NCI-H1105 (cell line): ENCODE data around the gene RPA4.
"Not testable (repeated sequence)": the region's sequence is repeated elsewhere in the genome, so short reads cannot be mapped to it uniquely, and the experiment has no call there.

Source experiments
- DNase-seq: peaks from one replicate; lab custom pipeline; 2025; lab: John Stamatoyannopoulos, UW

Gene RPA4

GRCh38 chrX:96883608-96884007 is at the start of gene RPA4:
TSS of gene RPA4 (plus strand) at chrX:96883908. CDS start at chrX:96884311, 403 bp downstream.
- DNase-seq, result no peak

- no peak for DNase-seq
Observed at GRCh38 chrX:96834137-96834536, 49.6 kb upstream of the RPA4 start.

- DNase-seq, result no peak
Observed at GRCh38 chrX:96835660-96836289, 47.9 kb upstream of the RPA4 start.

DNA sequence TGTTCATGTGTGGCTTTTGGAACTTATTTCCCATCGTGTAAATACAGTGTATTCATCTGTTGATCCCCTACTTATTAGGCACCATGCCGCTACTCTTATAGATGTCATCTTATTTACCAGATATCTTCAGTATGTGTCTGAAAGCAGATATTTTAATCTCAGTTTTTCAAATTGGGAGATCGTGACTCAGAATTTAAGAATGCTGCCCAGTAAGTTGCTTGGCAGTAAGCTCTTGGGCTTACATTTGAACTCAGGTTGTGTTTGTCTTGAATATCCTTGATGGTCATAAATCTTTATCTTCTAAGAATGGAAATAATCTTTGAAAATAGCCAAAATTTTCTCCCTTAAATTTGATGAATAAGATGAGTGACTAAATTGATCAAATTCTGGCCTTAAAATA is 45.9 kb upstream of the RPA4 start:
- no peak for DNase-seq

- no peak for DNase-seq
Observed at GRCh38 chrX:96838537-96838936, 45.2 kb upstream of the RPA4 start.

DNA sequence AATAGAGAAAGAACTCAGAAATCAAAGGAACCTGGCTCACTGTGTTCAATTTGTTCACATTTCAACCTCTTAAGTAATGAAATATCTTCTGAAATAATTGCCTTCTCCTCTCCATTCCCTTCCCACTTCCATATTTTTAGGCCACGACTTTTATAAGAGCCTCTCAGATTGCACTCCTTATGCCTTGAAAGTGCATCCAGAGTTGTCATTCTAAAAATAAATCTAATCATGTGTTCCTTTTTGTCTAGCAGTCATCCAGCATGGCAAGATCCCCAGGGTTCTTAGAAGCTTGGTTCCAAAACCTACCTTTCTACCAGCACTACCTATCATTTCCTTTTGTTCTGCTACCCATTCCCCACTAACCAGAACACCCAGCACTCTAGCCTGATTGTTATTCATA is 42.4 kb upstream of the RPA4 start:
- no peak for DNase-seq

- DNase-seq, result not testable (repeated sequence)
Observed at GRCh38 chrX:96841866-96842265, 41.8 kb upstream of the RPA4 start.

DNA sequence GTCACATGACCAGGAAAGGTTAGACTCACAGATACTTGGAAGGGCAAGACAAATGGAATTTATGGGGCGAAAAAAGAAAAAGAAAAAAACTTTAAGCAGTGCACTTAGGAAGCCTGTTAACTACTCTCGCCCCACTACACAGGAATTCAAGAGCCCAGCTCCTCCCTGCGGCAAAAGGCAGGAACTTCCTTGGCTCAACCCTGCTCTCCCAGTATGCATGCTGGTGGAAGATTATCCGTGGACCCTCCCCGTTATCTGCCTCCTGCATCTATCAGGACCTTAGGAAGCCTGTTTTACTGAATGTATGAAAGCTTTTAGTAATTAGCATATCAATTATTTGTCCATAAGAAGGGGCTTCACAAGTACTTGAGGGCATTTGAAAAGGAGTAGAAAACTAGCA is 40.1 kb upstream of the RPA4 start:
- no peak for DNase-seq

DNA sequence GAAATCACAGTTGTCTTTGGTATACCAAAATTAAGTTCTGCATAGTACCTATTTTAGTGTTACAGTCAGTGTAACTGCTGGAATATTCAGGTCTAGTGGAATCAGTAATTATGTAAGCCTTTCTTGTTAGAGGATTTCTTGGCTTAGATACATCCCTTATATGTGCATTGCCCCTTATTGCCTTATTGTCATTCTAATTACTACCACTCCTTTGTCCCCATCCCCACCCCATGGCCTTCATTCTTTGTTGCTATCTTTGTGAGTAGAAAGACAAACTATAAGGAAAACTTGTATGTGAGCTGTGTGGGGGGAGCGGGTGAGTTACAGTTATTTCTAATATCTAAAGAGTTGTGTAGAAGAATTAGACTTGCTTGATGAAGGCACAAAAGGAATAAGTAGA is 36.9 kb upstream of the RPA4 start:
- DNase-seq, result no peak

GRCh38 chrX:96859422-96859821 is 24.3 kb upstream of the RPA4 start:
- not testable (repeated sequence) for DNase-seq

- no peak for DNase-seq
Observed at GRCh38 chrX:96861218-96861617, 22.5 kb upstream of the RPA4 start.

DNA sequence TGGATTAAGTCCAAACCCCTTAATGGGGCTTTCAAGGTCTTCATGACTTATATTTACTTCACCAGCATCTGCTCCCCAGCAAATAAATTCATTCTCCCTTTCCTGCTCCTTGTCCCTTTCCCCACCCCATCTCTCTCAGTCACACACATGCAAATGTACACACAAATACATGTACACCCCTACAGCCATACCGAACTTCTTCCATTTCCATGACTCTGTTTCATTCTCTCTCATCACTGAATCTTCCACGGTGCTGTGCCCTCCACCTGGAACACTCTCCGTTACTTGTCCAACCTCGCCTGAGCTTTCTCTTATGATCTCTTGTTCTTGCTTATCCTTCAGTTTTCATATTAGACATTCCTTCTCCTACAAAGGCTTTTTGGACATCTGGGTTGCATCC is 22.0 kb upstream of the RPA4 start:
- DNase-seq, result no peak

- no peak for DNase-seq
Observed at GRCh38 chrX:96884027-96884426, 319 bp downstream of the RPA4 start.

DNA sequence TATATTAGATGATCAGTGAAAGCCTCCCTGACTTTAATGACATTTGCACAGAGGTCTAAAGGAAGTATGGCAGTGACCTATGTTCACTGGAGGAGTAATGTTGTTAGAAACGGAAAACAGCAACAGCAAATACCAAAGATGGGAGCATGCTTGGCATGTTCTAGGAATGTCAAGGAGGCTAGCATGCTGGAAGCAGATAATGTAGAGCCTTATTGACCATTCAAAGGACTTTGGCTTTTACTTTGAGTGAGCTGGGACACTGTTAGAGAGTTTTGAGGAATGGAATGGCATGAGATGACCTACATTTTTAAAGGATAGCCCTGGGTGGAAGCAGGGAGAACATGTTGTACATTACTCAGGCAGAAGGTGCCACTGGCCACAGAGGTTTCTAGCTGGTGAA is 6.0 kb downstream of the RPA4 start:
- no peak for DNase-seq

GRCh38 chrX:96906741-96907140 is 23.0 kb downstream of the RPA4 start:
- no peak for DNase-seq

GRCh38 chrX:96907516-96908272 is 24.0 kb downstream of the RPA4 start:
- no peak for DNase-seq

- DNase-seq, result no peak
Observed at GRCh38 chrX:96909291-96909690, 25.6 kb downstream of the RPA4 start.

DNA sequence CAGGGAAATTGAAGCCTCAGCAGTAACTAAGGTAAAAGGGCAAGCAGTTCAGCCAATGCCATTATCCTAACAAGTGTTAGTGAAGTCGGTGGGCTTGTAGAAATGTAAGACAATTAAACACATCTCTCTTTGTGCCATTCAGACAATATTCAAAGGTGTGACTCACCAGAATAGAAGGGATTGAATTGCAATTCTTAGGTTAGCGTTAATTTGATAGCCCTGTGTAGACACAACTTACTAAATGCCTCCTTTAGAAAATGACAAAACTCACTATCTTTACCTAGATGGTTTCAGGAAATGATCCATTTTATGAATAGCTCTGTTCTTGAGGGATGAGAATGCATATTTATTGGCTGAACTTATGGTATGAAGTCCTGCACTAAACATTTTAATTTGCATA is 35.2 kb downstream of the RPA4 start:
- no peak for DNase-seq

GRCh38 chrX:96919672-96920071 is 36.0 kb downstream of the RPA4 start:
- DNase-seq, result no peak

DNA sequence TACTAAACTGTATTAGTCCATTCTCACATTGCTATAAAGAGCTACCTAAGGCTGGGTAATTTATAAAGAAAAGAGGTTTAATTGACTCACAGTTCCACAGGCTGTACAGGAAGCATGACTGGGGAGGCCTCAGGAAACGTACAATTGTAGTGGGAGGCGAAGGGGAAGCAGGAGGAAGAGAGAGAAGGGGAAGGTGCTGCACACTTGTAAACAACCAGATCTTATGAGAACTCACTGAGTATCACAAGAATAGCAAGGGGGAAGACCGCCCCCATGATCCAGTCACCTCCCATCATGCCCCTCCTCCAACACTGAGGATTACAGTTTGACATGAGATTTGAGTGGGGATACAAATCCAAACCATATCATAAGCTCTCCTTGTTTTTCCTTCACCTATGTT is 40.9 kb downstream of the RPA4 start:
- no peak for DNase-seq

GRCh38 chrX:96929036-96929435 is 45.3 kb downstream of the RPA4 start:
- no peak for DNase-seq
